Urothelium cell line (cell line): ENCODE results near the gene MARS2.
A peak's percentile ranks its signal among the peaks of the same experiment; 100 is the strongest.
"Not testable (repeated sequence)": the region's sequence is repeated elsewhere in the genome, so short reads cannot be mapped to it uniquely, and the experiment has no call there.

ENCODE experiments used
- DNase-seq: peaks from one replicate; pipeline ENCODE4 v3.0.0; 2011; ENCODE audit warnings: low spot score, mixed read lengths
- FAIRE-seq: peaks from 2 replicates; lab custom pipeline; 2011; peaks lifted over from hg19 to GRCh38; lab: Jason Lieb, UNC

MARS2 gene

GRCh38 chr2:197705121-197705911 is at the start of gene MARS2:
Gene MARS2 (plus strand): TSS chr2:197705369. CDS start chr2:197705406, 37 bp downstream.
- DNase-seq (peak; percentile 97), FAIRE-seq (peak; percentile 17)

DNA sequence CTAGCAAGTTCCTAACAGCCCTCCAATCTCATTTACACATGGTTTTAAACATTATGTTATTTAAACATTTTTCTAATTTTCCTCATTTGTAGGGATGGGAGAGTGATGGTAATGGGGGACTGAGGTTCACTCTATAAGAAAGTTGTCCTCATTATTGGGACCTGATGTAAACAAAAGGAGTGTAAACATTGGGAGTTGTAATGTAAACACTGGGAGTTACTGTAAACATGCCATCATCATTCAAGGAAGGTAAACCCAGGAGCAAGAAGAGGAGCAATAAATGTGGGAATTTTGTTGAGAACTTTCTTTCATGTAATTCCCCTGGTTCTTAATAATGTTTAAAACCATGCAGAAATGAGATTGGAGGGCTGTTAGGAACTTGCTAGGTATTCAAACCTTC is 47.6 kb upstream of the MARS2 start:
- no peak for DNase-seq
- FAIRE-seq = no peak

GRCh38 chr2:197661626-197662025 is 43.5 kb upstream of the MARS2 start:
- DNase-seq (no peak), FAIRE-seq (no peak)

DNA sequence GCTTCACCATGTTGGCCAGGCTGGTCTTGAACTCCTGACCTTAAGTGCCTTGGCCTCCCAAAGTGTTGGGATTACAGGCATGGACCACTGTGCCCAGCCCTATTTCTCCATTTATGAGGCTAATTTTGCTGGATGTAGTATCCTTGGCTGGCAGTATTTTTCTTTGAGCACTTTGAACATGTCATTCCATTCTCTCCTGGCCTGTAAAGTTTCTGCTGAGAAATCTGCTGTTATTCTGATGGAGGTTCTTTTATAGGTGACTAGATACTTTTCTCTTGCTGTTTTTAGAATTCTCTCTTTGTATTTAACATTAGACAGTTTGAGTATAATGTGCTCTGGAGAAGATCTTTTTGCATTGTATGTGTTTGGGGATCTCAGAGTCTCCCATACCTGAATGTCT is 38.9 kb upstream of the MARS2 start:
- FAIRE-seq (no peak), DNase-seq (no peak)

- FAIRE-seq (no peak), DNase-seq (no peak)
Measured at GRCh38 chr2:197668296-197668695, 36.9 kb upstream of the MARS2 start.

DNA sequence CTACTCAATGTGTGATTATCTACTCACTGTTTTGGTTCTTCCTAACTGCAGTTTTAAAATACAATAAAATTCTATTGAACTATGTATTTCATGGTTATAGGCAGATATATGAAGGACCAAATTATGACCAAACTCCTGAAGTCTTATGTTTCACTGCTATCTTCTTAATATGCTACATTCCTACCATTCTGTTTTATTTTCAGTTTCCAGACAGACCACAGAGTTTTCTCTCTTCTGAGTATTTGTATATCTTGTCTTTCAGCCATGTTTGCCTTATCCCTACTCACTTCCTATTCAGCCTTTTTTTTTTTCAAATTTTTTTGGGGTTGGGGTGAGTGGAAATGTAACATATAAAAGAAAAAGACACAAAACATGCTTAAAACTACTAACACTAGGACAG is 36.1 kb upstream of the MARS2 start:
- FAIRE-seq (no peak), DNase-seq (no peak)

DNA sequence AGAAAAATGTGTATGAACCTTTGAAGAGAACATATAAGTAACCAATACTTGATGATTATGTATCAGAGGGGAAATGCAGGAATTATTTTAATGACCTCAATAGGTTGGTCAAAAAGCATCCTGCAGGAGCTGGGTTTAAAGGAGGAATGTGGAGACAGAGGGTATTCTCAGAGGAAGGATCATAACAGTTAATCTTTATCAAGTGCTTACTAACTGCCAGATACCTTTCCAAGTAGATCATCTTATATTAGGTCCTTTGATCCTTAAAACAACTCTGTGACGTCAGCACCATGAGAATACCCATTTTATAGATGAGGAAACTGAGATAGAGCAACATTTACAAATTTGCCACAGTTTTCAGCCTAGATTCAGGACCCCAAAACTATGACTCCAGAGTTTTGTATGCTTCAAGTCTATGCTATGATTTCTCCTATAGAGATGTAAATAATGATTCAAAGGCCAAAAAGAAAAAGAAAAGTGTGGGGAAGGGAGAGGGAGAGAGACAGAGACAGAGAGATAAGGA is 32.7 kb upstream of the MARS2 start:
- FAIRE-seq = no peak

DNA sequence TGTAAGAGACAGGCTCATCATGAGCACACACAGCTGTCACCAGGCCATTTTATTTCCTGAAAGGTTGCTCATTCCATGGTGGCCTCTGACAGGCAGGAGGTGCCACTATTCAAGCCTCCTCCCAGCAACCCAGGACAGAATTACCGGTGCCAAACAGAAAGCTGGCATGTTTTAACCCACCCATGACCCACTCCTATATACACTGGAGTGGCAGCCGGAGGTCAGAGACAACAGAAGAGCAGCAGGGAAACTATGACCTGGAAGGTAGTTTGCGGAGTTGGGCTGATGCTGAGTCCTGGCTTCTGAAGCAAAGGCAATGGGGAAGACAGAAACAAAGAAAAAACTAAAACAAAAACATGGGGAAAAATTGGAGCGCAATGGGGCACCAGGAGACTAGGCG is 32.1 kb upstream of the MARS2 start:
- no peak for FAIRE-seq
- DNase-seq = no peak

More for the DNA sequence above, 32.7 kb upstream of the MARS2 start:
- no peak for DNase-seq

- FAIRE-seq (no peak), DNase-seq (no peak)
Measured at GRCh38 chr2:197673606-197674005, 31.6 kb upstream of the MARS2 start.

GRCh38 chr2:197674060-197674459 is 31.1 kb upstream of the MARS2 start:
- FAIRE-seq (no peak), DNase-seq (no peak)

DNA sequence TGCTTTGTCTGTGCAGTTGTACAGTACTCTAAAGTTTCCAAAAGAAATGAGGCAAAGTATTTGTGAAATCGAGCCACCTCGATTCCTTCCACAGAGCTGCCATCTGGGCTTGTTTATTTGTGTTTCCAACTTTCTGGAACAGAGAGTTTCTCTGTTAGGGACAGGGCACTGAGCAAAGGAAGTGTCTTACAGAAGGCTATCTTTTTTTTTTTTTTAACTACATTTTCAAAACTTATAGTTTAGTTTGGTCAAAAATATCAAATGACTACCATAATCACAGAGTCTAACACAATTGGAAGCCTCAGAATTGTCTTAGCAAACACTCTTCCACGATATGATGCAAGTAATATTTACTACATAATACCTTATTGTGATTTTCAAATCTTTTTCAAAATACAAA is 30.6 kb upstream of the MARS2 start:
- DNase-seq (no peak), FAIRE-seq (no peak)

- FAIRE-seq (no peak), DNase-seq (no peak)
Measured at GRCh38 chr2:197675246-197675645, 29.9 kb upstream of the MARS2 start, which contains the start of gene RFTN2. Gene RFTN2 (minus strand): TSS chr2:197675587. CDS start chr2:197675458, 129 bp downstream.

DNA sequence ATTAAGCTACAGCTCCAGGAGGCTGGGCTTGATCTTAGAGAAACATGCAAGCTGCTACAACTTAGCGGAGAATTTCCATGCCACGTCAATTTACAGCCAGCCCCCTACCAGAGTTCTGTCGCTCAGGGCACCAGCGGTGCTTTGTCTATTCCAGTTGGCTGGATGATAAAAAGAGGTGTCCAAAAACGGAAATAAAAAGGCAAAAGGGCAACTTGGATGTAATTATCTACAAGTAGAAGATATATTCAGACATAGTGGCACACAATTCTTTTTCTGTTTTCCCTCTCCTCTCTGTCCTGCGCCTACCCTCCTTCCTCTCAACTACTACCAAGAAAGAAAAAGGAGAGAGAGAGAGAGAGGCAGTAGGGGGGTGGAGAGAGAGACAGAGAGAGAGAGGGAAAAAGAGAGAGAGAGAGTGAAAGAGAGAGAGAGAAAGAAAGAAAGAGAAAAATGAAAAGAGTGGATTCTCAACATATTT is 29.4 kb upstream of the MARS2 start:
- FAIRE-seq = no peak

DNA sequence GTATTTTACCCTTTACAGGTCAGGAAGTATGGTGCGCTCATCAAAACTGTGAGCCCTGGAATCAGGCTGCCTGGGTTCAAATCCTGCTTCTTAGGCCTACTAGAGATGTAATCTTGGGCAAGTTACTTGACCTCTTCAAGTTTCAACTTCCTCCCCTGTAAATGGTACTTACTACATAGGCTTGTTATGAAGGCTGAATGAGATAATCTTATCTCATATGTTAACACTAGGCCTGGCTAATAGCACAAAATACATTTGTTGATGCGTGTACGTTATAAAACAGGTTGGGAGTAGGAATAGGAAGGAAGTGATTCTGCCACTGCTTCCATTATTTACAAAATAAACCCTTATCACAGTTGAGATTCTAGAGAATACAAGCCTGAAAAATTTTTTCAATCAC is 28.1 kb upstream of the MARS2 start:
- no peak for DNase-seq
- no peak for FAIRE-seq

More for the DNA sequence above, 29.4 kb upstream of the MARS2 start:
- no peak for DNase-seq

DNA sequence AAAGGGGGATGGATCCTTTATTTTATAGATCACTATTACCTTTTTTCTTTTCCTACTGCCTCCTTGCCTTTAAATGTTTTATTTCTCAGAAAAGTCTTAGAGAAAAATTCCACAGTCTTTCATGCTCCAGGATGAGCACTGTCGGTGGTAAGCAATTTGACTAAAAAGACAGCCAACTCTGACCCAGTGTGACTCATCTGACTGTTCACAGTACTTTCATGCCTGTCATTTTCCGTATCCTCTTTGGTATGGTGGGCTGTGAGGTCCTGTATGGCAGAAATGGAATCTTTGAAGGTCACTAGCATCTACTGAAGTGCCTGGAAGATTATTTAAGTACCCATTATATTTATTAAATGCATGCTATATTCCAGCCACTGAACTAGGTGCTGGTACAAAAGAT is 27.7 kb upstream of the MARS2 start:
- no peak for FAIRE-seq
- DNase-seq = no peak

- not testable (repeated sequence) for DNase-seq, FAIRE-seq
Measured at GRCh38 chr2:197695206-197695605, 10.0 kb upstream of the MARS2 start.

DNA sequence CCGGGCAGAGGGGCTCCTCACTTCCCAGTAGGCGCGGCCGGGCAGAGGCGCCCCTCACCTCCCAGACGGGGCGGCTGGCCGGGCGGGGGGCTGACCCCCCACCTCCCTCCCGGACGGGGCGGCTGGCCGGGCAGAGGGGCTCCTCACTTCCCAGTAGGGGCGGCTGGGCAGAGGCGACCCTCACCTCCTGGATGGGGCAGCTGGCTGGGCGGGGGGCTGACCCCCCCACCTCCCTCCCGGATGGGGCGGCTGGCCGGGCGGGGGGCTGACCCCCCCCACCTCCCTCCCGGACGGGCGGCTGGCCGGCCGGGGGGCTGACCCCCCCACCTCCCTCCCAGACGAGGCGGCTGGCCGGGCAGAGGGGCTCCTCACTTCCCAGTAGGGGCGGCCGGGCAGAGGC is 9.2 kb upstream of the MARS2 start:
- FAIRE-seq, DNase-seq: not testable (repeated sequence)

GRCh38 chr2:197696571-197696970 is 8.6 kb upstream of the MARS2 start:
- FAIRE-seq, DNase-seq: not testable (repeated sequence)

GRCh38 chr2:197699724-197700123 is 5.4 kb upstream of the MARS2 start:
- DNase-seq, FAIRE-seq: not testable (repeated sequence)

DNA sequence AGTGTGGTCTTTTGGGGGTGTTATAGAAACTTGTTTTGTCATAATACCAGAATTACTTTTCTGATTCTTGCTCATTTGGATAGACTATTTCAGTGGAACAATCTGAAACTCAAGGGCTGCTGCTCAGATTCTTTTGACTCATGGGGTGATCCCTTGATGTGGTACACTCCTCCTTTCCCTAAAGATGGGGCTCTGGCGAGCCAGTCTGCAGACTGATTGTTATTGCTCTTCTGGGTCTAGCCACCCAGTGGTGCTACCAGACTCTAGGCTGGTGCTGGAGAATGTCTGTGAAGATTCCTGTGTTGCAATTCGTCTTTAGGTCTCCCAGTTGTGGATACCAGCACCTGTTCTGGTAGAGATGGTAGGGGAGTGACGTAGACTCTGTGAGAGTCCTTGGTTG is 4.2 kb upstream of the MARS2 start:
- DNase-seq (no peak), FAIRE-seq (no peak)

DNA sequence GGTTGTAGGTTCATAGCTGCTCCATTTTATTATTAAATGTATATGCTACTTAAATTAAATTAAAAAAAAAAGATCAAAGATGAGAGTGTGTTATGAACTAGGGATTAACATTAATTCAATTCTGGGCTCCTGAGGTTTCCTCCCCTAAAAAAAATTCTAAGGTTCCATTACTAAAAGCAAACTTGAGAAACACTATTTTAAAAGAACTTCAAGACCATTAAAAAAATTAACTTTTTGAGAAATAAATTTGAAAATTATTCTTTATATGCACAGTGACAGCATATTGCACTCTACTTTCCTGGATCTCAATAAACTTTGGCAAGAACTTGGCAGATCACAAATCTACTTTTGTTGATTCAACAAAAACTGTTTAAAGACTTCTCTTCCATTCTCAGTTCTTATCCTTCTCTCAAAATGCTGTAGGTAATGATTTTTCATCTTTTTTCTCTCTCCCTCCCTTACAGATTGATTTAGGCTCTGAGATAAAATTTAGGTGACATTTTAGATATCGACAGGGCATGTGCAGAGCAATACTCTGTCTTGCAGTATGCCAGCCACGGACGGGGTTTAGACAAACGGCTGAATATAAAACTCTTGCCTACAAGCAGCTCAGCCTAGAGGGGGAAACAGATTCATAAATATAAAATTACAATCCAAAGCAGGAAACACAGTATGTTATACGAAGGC is 592 bp upstream of the MARS2 start:
- DNase-seq = no peak

More for the DNA sequence above, 592 bp upstream of the MARS2 start:
- FAIRE-seq = no peak
